Spleen (tissue), 7 donors: ENCODE data around the gene TRIM10.

ENCODE experiments used
- POLR2A ChIP-seq, 3 donors: fragments of 450-650 bp; IDR thresholded peaks; one replicate each; pipeline ENCODE4 v1.5.1; 2017; ENCODE audit warnings: antibody characterized with exemption in 3 of 3, mild to moderate bottlenecking in 1 of 3
- TF ChIP-seq, protein P1 (sequence below), 11 experiments: fragments of 200-600 bp in 7 of 11; fragments of 450-650 bp in 4 of 11; sonication (generic) in 4 of 11; IDR thresholded peaks in 8 of 11; conservative IDR thresholded peaks in 3 of 11; 1 replicate in 7 of 11; 2 replicates in 4 of 11; pipeline versions ENCODE4 v1.4.0 to v1.8.0; 2016 to 2021; ENCODE audit warnings: antibody characterized with exemption in 11 of 11, inconsistent platforms in 4 of 11, mild to moderate bottlenecking in 1 of 11
- donor health status: DM: no; HTN: no; CAD: no; lungs with moderate emphysema.
- donor health status: DM: no; HTN: no; CAD: no.
- donor health status: DM: no; HTN: no; CAD: no.

DNA sequence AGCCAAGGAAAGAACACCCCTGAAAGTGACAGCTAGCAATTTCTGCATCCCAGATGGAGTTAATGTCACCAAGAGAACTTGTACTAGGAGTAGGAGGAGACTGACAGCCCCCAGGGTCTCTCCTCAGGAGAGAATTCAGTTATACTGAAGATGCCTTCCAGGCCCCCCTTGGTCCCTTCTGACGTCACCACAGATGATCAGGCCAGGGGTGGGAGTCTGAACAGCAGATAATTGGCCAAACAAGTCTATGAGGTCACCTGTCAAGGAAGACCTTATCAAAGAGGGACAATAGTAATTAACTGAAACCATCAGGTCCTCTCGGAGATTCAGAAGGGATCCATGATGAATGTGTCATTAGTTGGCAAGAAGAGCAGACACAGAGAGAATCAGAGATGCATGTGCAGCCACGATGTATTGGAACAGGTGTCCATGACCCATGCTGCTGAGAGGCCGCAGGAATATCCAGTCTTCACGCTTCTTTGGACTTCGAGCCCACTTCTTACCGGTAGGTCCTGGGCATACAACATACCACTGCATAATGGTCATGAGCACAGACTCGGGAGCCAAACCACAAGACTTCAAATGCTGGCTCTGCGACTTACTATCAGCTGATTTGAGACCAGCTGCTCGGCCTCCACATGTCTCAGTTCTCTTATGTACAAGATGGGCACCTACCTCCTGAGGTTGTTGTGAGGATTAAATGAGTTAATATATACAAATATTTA is 10.2 kb downstream of the TRIM10 start:
- TF ChIP-seq, protein P1, sequence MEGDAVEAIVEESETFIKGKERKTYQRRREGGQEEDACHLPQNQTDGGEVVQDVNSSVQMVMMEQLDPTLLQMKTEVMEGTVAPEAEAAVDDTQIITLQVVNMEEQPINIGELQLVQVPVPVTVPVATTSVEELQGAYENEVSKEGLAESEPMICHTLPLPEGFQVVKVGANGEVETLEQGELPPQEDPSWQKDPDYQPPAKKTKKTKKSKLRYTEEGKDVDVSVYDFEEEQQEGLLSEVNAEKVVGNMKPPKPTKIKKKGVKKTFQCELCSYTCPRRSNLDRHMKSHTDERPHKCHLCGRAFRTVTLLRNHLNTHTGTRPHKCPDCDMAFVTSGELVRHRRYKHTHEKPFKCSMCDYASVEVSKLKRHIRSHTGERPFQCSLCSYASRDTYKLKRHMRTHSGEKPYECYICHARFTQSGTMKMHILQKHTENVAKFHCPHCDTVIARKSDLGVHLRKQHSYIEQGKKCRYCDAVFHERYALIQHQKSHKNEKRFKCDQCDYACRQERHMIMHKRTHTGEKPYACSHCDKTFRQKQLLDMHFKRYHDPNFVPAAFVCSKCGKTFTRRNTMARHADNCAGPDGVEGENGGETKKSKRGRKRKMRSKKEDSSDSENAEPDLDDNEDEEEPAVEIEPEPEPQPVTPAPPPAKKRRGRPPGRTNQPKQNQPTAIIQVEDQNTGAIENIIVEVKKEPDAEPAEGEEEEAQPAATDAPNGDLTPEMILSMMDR (IDR thresholded peaks at IDR 0.05 in 8 of 11, conservative IDR thresholded peaks at IDR 0.05 in 3 of 11) = no peak
- TF ChIP-seq POLR2A (IDR thresholded peaks at IDR 0.05) = no peak
